Ovary (tissue), 9 donors: ENCODE data around the gene GSTA3. TPM values are rescaled to one million over a fixed set of nuclear protein-coding genes. Genes with fewer than 3 reads are reported as not detected.
A peak's percentile ranks its signal among the peaks of the same experiment; 100 is the strongest.

ENCODE experiments used
- DNase-seq, 5 donors: peaks; one replicate each; pipeline ENCODE4 v3.0.0-alpha.2; 2019 to 2020
- H3K27ac ChIP-seq, 2 donors: fragments of 200-600 bp; one replicate each; pipeline versions ENCODE4 v1.5.1 to v1.8.0; 2019 to 2022
- H3K27me3 ChIP-seq: fragments of 200-600 bp; one replicate; pipeline ENCODE4 v1.8.0; 2022
- H3K36me3 ChIP-seq: fragments of 200-600 bp; sonication (generic); one replicate; pipeline ENCODE4 v1.5.1; 2019
- H3K4me1 ChIP-seq: one replicate; pipeline ENCODE4 v1.8.1; 2013; ENCODE audit warnings: mild to moderate bottlenecking, moderate library complexity; ENCODE audit not compliant: insufficient read depth
- H3K4me3 ChIP-seq: fragments of 200-600 bp; sonication (generic); one replicate; pipeline ENCODE4 v1.5.1; 2017
- H3K9me3 ChIP-seq, 2 donors: fragments of 200-600 bp in 1 of 2; sonication (generic) in 1 of 2; one replicate each; pipeline versions ENCODE4 v1.5.1 to v1.8.1; 2013 to 2019; ENCODE audit warnings: mild to moderate bottlenecking in 1 of 2, moderate library complexity in 1 of 2
- EP300 ChIP-seq: sonication (generic); formaldehyde crosslinking; IDR thresholded peaks from one replicate; pipeline ENCODE4 v1.6.1; 2017; ENCODE audit warnings: antibody characterized with exemption
- POLR2A ChIP-seq: fragments of 450-650 bp; IDR thresholded peaks from one replicate; pipeline ENCODE4 v1.6.1; 2017; ENCODE audit warnings: antibody characterized with exemption, mild to moderate bottlenecking, moderate library complexity
- WGBS, 3 donors: extraction: QIAGEN DNeasy Blood & Tissue Kit in 1 of 3; methylation state at CpG; one replicate each; pipeline versions ENCODE4 v1.1.5 to v1.1.7; 2013 to 2017; 5-methylcytosine and 5-hydroxymethylcytosine counted together
- intact Hi-C, 4 donors: fragments of 100-400 bp; cut with DNase I; formaldehyde crosslinking; loops; one replicate each; pipeline versions ENCODE4 v1.11.0 to v1.15.1; 2022 to 2023
- polyA plus RNA-seq, 2 donors: library from polyadenylated mRNA; stranded (reverse); fragments of 200-250 nt in 1 of 2; fragments of 350-450 nt in 1 of 2; fragmentation: Illumina TruSeq in 1 of 2; extraction: RNeasy Lipid Tissue Mini Kit (QIAGEN cat#74804) in 1 of 2; gene quantifications; one replicate each; pipeline ENCODE4 v1.2.3, GENCODE V29; 2013 to 2014
- total RNA-seq, 7 donors: library from RNA; depleted of rRNA in 2 of 7; stranded (reverse); fragments of >200 nt in 2 of 7; fragmentation: NEBNext Ultra II Directional in 3 of 7; extraction: Animal tissue kit (Norgen Biotek cat#: 25700) in 3 of 7; gene quantifications; one replicate each; pipeline versions ENCODE4 v1.1.0 to v1.2.4, GENCODE V29; 2016 to 2023
- TF ChIP-seq, protein P1 (sequence below), 3 donors: fragments of 450-650 bp in 2 of 3; fragments of 200-600 bp in 1 of 3; IDR thresholded peaks; one replicate each; pipeline versions ENCODE4 v1.5.1 to v1.8.0; 2016 to 2022; ENCODE audit warnings: antibody characterized with exemption in 3 of 3, mild to moderate bottlenecking in 1 of 3
- donor health status: DM: no; HTN: no; CAD: no; lungs with moderate emphysema.
- donor health status: DM: no; HTN: no; CAD: no.
- donor health status: Bipolar disorder and iron deficiency.
- donor health status: DM: yes; HTN: yes; CAD: no.
- donor health status: DM: no; HTN: no; CAD: no.
- donor health status: DM: yes; HTN: yes; CAD: no.

The GSTA3 gene
- total and polyA plus RNA-seq, 9 donors = 0.61 to 22.1 (median 1.7) TPM; not detected in 3

DNA sequence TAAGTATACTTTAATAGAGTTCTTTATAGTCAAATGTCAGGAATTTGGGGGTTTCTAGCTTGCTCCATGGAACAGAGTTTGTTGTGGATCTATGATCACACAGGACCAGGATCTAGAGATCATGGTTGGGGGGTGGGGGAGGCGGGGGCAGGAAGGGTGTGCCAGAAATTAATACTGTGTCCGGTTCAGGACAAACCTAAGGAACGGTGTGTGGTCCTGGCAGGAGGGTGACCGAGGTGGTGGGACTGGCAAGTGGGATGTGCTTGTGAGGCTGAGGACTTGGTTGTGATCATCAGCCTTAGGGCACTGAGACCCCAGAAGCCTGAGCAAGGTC, 27.9 kb downstream of the GSTA3 start:
- Histone ChIP-seq H3K27ac (no peak overlapping the region), H3K4me3 (peak overlapping the region; percentile 33), H3K27me3 (no peaks in the 10 kb centered on the region), H3K4me1 (no peaks in the 10 kb centered on the region), H3K36me3 (no peaks in the 10 kb centered on the region), H3K9me3 (no peaks in the 10 kb centered on the region)
- DNase-seq = no peak
- TF ChIP-seq EP300 (no peak), POLR2A (no peak)
- TF ChIP-seq, protein P1, sequence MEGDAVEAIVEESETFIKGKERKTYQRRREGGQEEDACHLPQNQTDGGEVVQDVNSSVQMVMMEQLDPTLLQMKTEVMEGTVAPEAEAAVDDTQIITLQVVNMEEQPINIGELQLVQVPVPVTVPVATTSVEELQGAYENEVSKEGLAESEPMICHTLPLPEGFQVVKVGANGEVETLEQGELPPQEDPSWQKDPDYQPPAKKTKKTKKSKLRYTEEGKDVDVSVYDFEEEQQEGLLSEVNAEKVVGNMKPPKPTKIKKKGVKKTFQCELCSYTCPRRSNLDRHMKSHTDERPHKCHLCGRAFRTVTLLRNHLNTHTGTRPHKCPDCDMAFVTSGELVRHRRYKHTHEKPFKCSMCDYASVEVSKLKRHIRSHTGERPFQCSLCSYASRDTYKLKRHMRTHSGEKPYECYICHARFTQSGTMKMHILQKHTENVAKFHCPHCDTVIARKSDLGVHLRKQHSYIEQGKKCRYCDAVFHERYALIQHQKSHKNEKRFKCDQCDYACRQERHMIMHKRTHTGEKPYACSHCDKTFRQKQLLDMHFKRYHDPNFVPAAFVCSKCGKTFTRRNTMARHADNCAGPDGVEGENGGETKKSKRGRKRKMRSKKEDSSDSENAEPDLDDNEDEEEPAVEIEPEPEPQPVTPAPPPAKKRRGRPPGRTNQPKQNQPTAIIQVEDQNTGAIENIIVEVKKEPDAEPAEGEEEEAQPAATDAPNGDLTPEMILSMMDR (IDR thresholded peaks at IDR 0.05) = no peak
- 37 to 57% (median 50%) methylated on average over 4 of the region's 4 CpGs for WGBS, 3 donors
- intact Hi-C loops = no loop called here

DNA sequence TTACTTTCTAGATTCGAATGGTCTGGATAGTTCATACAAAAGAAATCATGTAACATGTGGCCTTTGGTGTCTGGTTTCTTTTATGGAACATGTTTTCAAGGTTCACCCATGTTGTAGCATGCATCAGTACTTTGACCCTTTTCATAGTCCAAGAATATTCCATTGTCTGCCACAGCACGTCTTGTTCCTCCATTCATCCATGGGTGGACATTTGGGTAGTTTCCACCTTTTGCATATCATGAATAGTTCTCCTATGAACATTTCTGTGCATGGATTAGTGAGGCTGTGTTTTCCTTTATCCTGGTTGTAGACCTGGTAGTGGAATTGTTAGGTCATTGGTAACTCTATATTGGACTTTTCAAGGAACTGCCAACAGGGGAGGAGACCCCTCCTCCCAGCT, 31.7 kb downstream of the GSTA3 start:
- no peak for DNase-seq
- intact Hi-C loops = no loop called here
- H3K27me3 ChIP-seq = no peaks in the 10 kb centered on the region
- no peak overlapping the region for H3K4me3 ChIP-seq
- no peaks in the 10 kb centered on the region for H3K4me1 ChIP-seq
- TF ChIP-seq EP300 (no peak), POLR2A (no peak)
- no peaks in the 10 kb centered on the region for H3K9me3 ChIP-seq
- WGBS, 3 donors = 64 to 83% (median 71%) methylated on average over 2 of the region's 2 CpGs
- H3K27ac ChIP-seq = no peak overlapping the region
- H3K36me3 ChIP-seq = no peaks in the 10 kb centered on the region

DNA sequence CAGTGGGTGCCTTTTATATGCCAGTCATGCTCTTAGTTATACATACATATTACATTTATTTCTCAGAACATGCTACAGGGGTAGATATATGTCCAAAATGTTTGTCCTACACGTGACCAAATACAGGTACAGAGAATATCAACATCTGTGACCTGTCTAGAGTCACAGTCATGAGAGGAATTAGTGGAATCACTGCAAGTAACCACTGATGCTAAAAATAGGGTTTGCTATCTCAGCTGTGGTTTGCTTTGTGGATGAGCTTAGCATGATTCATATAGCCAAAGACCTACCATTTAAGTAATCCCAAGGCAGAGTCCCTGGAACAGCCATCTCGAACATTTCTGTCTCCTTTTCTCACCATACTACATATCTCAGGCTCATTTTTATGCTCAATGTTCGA, 32.3 kb downstream of the GSTA3 start:
- Histone ChIP-seq H3K9me3 (no peaks in the 10 kb centered on the region), H3K27ac (no peak overlapping the region), H3K4me3 (no peak overlapping the region), H3K27me3 (no peaks in the 10 kb centered on the region), H3K4me1 (no peaks in the 10 kb centered on the region), H3K36me3 (no peaks in the 10 kb centered on the region)
- intact Hi-C loops = no loop called here
- DNase-seq = no peak
- 57 to 65% (median 63%) methylated on average over 3 of the region's 3 CpGs for WGBS, 3 donors
- TF ChIP-seq EP300 = no peak
- no peak for TF ChIP-seq POLR2A
- TF ChIP-seq, protein P1 (IDR thresholded peaks at IDR 0.05) = no peak

DNA sequence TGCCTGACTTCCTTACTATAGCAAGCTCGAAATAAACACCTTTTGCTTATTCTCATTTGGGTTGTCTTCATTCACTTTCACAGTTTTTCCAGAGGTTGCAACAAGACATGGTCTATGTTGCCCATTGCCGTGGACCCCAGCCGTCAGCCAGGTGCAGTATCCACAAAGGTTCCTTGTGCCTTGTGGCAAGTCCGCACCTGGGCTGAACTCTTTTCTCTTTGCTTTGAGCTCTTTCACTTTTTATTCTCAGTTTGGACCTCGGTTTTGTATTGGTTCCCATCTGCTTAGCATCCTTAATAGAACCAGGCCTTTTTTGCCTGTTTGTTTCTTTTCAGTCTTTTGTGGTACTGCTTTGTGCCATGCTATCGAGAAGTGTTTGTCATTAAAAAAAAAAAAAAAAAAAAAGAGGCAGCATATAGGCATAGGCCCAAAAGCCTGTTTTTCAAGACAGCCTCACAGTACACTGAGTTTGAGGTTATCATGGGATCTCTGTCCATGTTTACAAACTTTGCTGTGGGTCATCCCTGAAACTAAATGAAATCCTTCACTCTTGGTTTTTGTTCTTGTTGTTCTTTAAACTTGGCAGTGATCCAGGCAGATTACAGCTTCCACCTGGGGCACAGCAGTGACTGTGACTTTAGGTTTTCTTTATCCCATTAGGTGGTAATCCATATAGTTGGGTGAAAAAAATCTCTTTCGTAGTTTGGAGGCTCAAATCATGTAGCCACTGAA, 33.3 kb downstream of the GSTA3 start:
- TF ChIP-seq EP300 (no peak), POLR2A (no peak)
- TF ChIP-seq, protein P1 (IDR thresholded peaks at IDR 0.05) = no peak
- Histone ChIP-seq H3K9me3 (no peaks in the 10 kb centered on the region), H3K4me1 (no peaks in the 10 kb centered on the region), H3K4me3 (no peak overlapping the region), H3K27ac (no peak overlapping the region), H3K36me3 (no peaks in the 10 kb centered on the region), H3K27me3 (no peaks in the 10 kb centered on the region)
- DNase-seq = no peak
- 72 to 77% (median 76%) methylated on average over 7 of the region's 7 CpGs for WGBS, 3 donors
- intact Hi-C loops = no loop called here

DNA sequence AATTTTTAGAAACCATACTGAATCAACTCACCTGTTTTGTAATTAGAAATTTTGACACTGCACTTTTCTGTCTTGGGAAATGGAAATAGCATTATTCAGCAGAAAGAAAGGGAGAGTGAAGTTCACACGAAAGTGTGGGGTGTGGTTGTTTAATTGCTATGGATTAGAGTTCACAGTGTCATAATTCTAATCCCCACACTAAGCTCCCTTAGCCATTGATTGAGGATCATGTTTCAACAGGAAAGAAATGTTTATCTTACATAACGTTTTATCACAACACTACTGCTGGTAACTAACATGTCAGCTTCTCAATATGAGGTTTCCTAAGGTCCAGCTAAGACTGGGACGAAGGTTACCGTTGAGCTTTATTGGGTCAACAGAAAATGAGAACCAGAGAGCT, 37.5 kb downstream of the GSTA3 start:
- no peak overlapping the region for H3K27ac ChIP-seq
- H3K4me1 ChIP-seq = no peaks in the 10 kb centered on the region
- intact Hi-C loops = no loop called here
- WGBS, 3 donors = 55 to 63% (median 60%) methylated on average over 4 of the region's 4 CpGs
- no peak overlapping the region for H3K4me3 ChIP-seq
- TF ChIP-seq, protein P1 (IDR thresholded peaks at IDR 0.05) = no peak
- no peak for TF ChIP-seq EP300
- TF ChIP-seq POLR2A = no peak
- no peaks in the 10 kb centered on the region for H3K27me3 ChIP-seq
- DNase-seq = no peak
- H3K36me3 ChIP-seq = no peaks in the 10 kb centered on the region
- H3K9me3 ChIP-seq = no peaks in the 10 kb centered on the region
